ENCODE results near the gene JMJD8. TPM values are rescaled to one million over a fixed set of nuclear protein-coding genes. Genes with fewer than 3 reads are reported as not detected.

JMJD8 gene
- total and polyA plus RNA-seq, 12 donors, result 50.8 to 137 (median 93.1) TPM

DNA sequence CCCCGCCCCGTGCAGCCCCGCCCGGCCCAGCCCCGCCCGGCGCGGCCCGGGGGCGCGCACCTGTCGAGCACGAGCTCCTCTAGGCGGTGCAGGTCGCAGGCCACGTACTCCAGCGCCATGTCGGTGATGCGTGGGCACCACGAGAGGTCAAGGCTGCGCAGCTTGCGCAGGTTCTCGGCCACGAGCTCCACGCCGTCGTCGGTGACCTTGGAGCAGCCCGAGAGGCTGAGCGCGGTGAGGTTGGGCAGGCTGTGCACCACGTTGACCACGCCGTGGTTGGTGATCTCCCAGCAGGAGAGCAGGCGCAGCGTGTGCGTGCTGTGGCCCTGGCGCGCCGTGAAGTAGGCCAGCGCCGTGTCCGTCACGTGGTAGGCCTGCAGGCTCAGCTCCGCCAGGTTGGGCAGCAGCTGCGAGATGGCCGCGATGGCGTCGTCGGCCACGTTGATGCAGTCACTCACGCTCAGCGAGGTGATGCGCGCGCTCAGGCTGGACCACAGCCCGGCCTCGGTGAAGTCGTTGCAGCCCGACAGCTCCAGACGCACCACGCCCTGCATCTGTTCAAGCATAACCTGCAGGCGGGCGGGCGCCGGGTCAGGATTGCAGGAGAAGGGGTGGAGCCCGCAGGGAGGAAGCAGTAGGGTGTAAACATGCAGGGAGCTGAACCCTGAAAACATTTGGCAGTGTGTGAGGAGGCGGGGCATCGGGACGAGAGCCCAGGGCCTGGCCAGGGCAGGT is 11.4 kb upstream of the JMJD8 start:
- peaks cover 0 to 10% of the 10 kb centered on the region in 2 donors for H3K4me1 ChIP-seq (replicated peaks in 1 of 2)
- no peak for TF ChIP-seq POLR2A (IDR thresholded peaks at IDR 0.05)
- TF ChIP-seq, protein P1, sequence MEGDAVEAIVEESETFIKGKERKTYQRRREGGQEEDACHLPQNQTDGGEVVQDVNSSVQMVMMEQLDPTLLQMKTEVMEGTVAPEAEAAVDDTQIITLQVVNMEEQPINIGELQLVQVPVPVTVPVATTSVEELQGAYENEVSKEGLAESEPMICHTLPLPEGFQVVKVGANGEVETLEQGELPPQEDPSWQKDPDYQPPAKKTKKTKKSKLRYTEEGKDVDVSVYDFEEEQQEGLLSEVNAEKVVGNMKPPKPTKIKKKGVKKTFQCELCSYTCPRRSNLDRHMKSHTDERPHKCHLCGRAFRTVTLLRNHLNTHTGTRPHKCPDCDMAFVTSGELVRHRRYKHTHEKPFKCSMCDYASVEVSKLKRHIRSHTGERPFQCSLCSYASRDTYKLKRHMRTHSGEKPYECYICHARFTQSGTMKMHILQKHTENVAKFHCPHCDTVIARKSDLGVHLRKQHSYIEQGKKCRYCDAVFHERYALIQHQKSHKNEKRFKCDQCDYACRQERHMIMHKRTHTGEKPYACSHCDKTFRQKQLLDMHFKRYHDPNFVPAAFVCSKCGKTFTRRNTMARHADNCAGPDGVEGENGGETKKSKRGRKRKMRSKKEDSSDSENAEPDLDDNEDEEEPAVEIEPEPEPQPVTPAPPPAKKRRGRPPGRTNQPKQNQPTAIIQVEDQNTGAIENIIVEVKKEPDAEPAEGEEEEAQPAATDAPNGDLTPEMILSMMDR (IDR thresholded peaks at IDR 0.05), result no peak
- H3K27ac ChIP-seq, result peak overlapping the region in 2 of 5 donors; percentile 34 to 52
- DNase-seq, result peak in 6 of 7 donors; percentile 57 to 90 (median 62)
- 0 to 13% (median 3%) methylated on average over 3 to 71 of the region's 71 CpGs for WGBS, 4 donors
- H3K9me3 ChIP-seq (replicated peaks in 1 of 3), result no peaks in the 10 kb centered on the region
- intact Hi-C loops (cut with DNase I), result no loop called here
- peaks cover 35% of the 10 kb centered on the region for H3K27me3 ChIP-seq
- H3K36me3 ChIP-seq (replicated peaks in 1 of 2), result no peaks in the 10 kb centered on the region
- peak overlapping the region in 1 of 4 donors; percentile 41 for H3K4me3 ChIP-seq

DNA sequence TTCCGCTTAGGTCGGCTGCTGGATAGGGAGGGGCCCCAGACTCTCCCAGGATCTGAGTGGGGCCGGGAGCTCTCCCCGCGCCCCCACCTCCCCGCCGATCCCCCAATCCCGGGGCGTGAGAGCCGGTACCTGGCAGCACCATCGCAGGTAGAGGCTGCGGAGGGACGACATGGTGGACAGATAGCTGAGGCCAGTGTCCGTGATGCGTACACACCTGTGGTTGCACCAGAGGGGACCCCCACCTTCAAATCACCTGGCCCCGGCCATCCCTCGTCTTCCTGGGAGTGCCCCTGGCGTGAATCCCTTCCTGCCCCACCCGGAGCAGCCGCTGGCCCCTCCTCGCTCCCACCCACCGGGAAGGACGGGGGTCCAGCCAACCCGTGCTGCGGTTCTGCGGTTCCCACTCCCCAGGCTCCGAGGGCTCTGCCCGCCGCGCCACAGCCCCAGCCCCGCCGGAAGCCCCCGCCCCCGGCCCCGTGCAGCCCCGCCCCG is 10.8 kb upstream of the JMJD8 start:
- Histone ChIP-seq H3K4me3 (peak overlapping the region in 1 of 4 donors; percentile 41), H3K9me3 (replicated peaks in 1 of 3) (no peaks in the 10 kb centered on the region), H3K36me3 (replicated peaks in 1 of 2) (no peaks in the 10 kb centered on the region), H3K27ac (peak overlapping the region in 1 of 5 donors; percentile 52), H3K27me3 (peaks cover 29% of the 10 kb centered on the region), H3K4me1 (replicated peaks in 1 of 2) (peaks cover 0 to 8% of the 10 kb centered on the region in 2 donors)
- TF ChIP-seq POLR2A (IDR thresholded peaks at IDR 0.05), result no peak
- TF ChIP-seq, protein P1 (IDR thresholded peaks at IDR 0.05), result no peak
- intact Hi-C loops (cut with DNase I), result no loop called here
- DNase-seq, result no peak
- WGBS, 4 donors, result 0 to 5% (median 3%) methylated on average over 5 to 37 of the region's 37 CpGs; no CpG with 5 or more reads in 1 of the 4 donors

DNA sequence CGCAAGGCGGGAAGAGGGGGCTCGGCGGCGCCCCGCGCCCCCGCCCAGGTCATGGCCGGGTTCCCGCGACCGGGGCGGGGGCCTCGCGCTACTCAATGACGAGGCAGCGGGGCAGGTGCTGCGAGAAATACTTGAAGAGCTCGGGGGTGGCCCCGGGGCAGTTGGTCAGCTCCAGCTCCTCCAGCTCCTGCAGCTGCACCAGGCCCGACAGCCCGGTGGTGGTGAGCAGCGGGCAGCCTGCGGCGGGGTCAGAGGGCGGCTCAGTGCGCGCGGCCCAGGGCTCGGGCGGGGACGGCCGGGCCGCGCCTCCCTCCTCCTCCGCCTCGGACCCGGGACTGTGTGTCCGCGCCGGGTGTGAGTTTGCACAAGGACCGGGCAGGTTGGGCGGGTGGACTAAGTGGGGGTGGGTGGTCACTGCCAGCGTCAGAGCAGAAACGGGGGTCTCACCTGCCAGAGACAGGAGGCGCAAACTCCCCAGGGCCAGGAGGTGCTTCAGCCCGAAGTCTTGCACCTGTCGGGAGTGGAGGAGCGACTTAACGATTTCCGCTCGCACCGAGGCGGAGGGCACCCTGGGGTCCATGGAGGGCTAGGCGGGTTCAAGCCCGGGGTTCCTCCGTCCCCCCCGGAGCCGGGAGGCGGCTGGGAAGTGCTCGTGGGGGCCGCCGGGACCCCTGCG is 10.2 kb upstream of the JMJD8 start:
- DNase-seq, result no peak
- TF ChIP-seq, protein P1 (IDR thresholded peaks at IDR 0.05), result no peak
- TF ChIP-seq POLR2A (IDR thresholded peaks at IDR 0.05), result no peak
- peaks cover 27% of the 10 kb centered on the region for H3K27me3 ChIP-seq
- peaks cover 0 to 14% of the 10 kb centered on the region in 2 donors for H3K4me1 ChIP-seq (replicated peaks in 1 of 2)
- peak overlapping the region in 1 of 4 donors; percentile 41 for H3K4me3 ChIP-seq
- no peak overlapping the region for H3K27ac ChIP-seq
- no peaks in the 10 kb centered on the region for H3K36me3 ChIP-seq (replicated peaks in 1 of 2)
- WGBS, 4 donors, result 4 to 8% (median 5%) methylated on average over 6 to 64 of the region's 64 CpGs
- intact Hi-C loops (cut with DNase I), result no loop called here
- H3K9me3 ChIP-seq (replicated peaks in 1 of 3), result no peaks in the 10 kb centered on the region

DNA sequence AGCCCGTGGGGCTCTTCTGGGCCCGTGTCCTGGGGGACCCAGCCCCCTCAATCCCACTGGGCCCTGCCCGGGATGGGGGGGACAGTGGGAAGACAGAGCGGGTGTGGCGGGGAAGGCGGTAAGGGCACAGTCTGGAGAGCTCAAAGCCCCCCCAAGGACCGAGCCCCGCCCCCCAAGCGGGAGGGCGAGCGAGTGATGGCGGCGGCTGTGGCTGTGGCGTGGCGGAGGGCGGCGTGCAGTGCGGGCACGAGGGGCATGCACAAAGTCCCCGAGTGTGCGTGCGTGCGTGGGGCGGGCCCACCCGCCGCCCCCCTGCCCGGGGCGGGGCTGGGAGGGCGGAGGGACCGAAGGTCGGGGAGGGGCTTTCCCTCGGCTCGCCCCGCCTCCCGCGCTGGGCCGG is 9.6 kb upstream of the JMJD8 start:
- H3K27me3 ChIP-seq, result peaks cover 27% of the 10 kb centered on the region
- WGBS, 4 donors, result 3 to 33% (median 14%) methylated on average over 1 to 37 of the region's 37 CpGs
- TF ChIP-seq, protein P1 (IDR thresholded peaks at IDR 0.05), result no peak
- no peak for TF ChIP-seq POLR2A (IDR thresholded peaks at IDR 0.05)
- intact Hi-C loops (cut with DNase I), result no loop called here
- H3K4me1 ChIP-seq (replicated peaks in 1 of 2), result peaks cover 0 to 19% of the 10 kb centered on the region in 2 donors
- no peak for DNase-seq
- H3K9me3 ChIP-seq (replicated peaks in 1 of 3), result no peaks in the 10 kb centered on the region
- no peak overlapping the region for H3K4me3 ChIP-seq
- no peak overlapping the region for H3K27ac ChIP-seq
- H3K36me3 ChIP-seq (replicated peaks in 1 of 2), result no peaks in the 10 kb centered on the region

All from adrenal gland (tissue), 12 donors.